Inflammatory macrophage treated with lipopolysaccharide for 4 hours (primary cell): ENCODE results near the gene EPAS1.
A peak's percentile ranks its signal among the peaks of the same experiment; 100 is the strongest.

Source experiments
- DNase-seq: peaks from one replicate; pipeline ENCODE4 v3.0.0-alpha.2; 2020

The EPAS1 gene

GRCh38 chr2:46326231-46326980, 29.2 kb downstream of the EPAS1 start:
- DNase-seq: peak; percentile 38

- DNase-seq: no peak
These were observed 30.4 kb downstream of the EPAS1 start for GRCh38 chr2:46327627-46328026.

GRCh38 chr2:46328291-46328690, 31.1 kb downstream of the EPAS1 start:
- DNase-seq: no peak

GRCh38 chr2:46328829-46329228, 31.6 kb downstream of the EPAS1 start:
- no peak for DNase-seq

- no peak for DNase-seq
These were observed 32.1 kb downstream of the EPAS1 start for GRCh38 chr2:46329340-46329739.

GRCh38 chr2:46329803-46330775, 32.9 kb downstream of the EPAS1 start:
- DNase-seq: peak; percentile 97

GRCh38 chr2:46331109-46331766, 34.0 kb downstream of the EPAS1 start:
- DNase-seq: no peak

- DNase-seq: peak; percentile 15
These were observed 35.6 kb downstream of the EPAS1 start for GRCh38 chr2:46332686-46333281.

GRCh38 chr2:46333912-46334311, 36.7 kb downstream of the EPAS1 start:
- DNase-seq: no peak

GRCh38 chr2:46334389-46335271, 37.4 kb downstream of the EPAS1 start:
- peak; percentile 69 for DNase-seq

GRCh38 chr2:46335391-46336282, 38.4 kb downstream of the EPAS1 start:
- peak; percentile 62 for DNase-seq

- no peak for DNase-seq
These were observed 39.2 kb downstream of the EPAS1 start for GRCh38 chr2:46336283-46336959.

- DNase-seq: no peak
These were observed 40.2 kb downstream of the EPAS1 start for GRCh38 chr2:46337208-46337994.

GRCh38 chr2:46338674-46339073, 41.5 kb downstream of the EPAS1 start:
- no peak for DNase-seq

- DNase-seq: no peak
These were observed 42.0 kb downstream of the EPAS1 start for GRCh38 chr2:46339200-46339599.

- no peak for DNase-seq
These were observed 42.7 kb downstream of the EPAS1 start for GRCh38 chr2:46339676-46340459.

GRCh38 chr2:46340740-46341420, 43.7 kb downstream of the EPAS1 start:
- DNase-seq: no peak
